ENCODE results near the gene MSLN. TPM values are rescaled to one million over a fixed set of nuclear protein-coding genes. Genes with fewer than 3 reads are reported as not detected.

Gene MSLN
- total and polyA plus RNA-seq, 2 of the 8 experiments (the other 6 are each of a cell fraction or from before 2014, with no cell fraction given): 0.28 to 0.50 TPM

DNA sequence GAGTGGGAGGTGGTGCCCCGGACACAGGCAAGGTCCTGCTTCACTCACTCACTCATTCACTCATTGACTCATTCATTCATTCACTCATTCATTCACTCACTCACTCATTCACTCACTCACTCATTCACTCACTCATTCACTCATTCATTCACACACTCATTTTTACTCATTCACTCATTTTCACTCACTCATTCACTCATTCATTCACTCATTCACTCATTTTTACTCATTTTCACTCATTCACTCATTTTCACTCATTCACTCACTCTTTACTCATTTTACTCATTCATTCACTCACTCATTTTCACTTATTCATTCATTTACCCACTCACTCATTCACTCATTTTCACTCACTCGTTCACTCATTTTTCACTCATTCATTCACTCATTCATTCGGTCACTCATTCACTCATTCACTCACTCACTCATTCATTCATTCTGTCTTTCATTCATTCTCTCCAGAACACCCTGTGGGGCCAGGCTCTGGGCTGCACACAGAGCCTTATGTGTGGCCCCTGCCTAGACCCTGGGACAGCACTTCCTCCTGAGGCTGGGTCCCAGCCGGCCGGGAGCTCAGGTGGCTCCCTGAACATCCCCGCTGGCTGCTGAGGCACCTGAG is 18.5 kb downstream of the MSLN start (continued):
- TF ChIP-seq, protein P1, sequence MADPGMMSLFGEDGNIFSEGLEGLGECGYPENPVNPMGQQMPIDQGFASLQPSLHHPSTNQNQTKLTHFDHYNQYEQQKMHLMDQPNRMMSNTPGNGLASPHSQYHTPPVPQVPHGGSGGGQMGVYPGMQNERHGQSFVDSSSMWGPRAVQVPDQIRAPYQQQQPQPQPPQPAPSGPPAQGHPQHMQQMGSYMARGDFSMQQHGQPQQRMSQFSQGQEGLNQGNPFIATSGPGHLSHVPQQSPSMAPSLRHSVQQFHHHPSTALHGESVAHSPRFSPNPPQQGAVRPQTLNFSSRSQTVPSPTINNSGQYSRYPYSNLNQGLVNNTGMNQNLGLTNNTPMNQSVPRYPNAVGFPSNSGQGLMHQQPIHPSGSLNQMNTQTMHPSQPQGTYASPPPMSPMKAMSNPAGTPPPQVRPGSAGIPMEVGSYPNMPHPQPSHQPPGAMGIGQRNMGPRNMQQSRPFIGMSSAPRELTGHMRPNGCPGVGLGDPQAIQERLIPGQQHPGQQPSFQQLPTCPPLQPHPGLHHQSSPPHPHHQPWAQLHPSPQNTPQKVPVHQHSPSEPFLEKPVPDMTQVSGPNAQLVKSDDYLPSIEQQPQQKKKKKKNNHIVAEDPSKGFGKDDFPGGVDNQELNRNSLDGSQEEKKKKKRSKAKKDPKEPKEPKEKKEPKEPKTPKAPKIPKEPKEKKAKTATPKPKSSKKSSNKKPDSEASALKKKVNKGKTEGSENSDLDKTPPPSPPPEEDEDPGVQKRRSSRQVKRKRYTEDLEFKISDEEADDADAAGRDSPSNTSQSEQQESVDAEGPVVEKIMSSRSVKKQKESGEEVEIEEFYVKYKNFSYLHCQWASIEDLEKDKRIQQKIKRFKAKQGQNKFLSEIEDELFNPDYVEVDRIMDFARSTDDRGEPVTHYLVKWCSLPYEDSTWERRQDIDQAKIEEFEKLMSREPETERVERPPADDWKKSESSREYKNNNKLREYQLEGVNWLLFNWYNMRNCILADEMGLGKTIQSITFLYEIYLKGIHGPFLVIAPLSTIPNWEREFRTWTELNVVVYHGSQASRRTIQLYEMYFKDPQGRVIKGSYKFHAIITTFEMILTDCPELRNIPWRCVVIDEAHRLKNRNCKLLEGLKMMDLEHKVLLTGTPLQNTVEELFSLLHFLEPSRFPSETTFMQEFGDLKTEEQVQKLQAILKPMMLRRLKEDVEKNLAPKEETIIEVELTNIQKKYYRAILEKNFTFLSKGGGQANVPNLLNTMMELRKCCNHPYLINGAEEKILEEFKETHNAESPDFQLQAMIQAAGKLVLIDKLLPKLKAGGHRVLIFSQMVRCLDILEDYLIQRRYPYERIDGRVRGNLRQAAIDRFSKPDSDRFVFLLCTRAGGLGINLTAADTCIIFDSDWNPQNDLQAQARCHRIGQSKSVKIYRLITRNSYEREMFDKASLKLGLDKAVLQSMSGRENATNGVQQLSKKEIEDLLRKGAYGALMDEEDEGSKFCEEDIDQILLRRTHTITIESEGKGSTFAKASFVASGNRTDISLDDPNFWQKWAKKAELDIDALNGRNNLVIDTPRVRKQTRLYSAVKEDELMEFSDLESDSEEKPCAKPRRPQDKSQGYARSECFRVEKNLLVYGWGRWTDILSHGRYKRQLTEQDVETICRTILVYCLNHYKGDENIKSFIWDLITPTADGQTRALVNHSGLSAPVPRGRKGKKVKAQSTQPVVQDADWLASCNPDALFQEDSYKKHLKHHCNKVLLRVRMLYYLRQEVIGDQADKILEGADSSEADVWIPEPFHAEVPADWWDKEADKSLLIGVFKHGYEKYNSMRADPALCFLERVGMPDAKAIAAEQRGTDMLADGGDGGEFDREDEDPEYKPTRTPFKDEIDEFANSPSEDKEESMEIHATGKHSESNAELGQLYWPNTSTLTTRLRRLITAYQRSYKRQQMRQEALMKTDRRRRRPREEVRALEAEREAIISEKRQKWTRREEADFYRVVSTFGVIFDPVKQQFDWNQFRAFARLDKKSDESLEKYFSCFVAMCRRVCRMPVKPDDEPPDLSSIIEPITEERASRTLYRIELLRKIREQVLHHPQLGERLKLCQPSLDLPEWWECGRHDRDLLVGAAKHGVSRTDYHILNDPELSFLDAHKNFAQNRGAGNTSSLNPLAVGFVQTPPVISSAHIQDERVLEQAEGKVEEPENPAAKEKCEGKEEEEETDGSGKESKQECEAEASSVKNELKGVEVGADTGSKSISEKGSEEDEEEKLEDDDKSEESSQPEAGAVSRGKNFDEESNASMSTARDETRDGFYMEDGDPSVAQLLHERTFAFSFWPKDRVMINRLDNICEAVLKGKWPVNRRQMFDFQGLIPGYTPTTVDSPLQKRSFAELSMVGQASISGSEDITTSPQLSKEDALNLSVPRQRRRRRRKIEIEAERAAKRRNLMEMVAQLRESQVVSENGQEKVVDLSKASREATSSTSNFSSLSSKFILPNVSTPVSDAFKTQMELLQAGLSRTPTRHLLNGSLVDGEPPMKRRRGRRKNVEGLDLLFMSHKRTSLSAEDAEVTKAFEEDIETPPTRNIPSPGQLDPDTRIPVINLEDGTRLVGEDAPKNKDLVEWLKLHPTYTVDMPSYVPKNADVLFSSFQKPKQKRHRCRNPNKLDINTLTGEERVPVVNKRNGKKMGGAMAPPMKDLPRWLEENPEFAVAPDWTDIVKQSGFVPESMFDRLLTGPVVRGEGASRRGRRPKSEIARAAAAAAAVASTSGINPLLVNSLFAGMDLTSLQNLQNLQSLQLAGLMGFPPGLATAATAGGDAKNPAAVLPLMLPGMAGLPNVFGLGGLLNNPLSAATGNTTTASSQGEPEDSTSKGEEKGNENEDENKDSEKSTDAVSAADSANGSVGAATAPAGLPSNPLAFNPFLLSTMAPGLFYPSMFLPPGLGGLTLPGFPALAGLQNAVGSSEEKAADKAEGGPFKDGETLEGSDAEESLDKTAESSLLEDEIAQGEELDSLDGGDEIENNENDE (IDR thresholded peaks at IDR 0.05; ENCODE audit: insufficient replicate concordance, low read length): no peak
- TF ChIP-seq MAFK (IDR thresholded peaks at IDR 0.05; ENCODE audit: low read depth, low read length) (no peak), HDAC2 (IDR thresholded peaks at IDR 0.05; ENCODE audit: borderline replicate concordance in 1 of 2, low read depth in 2 of 2, low read length in 2 of 2) (no peak), TEAD4 (IDR thresholded peaks at IDR 0.05; ENCODE audit: low read depth, low read length) (no peak), RAD21 (IDR thresholded peaks at IDR 0.05 in 1 of 2, conservative IDR thresholded peaks at IDR 0.05 in 1 of 2; ENCODE audit: low read depth in 2 of 2, low read length in 2 of 2) (no peak), TAF7 (optimal IDR thresholded peaks at IDR 0.05; ENCODE audit: borderline replicate concordance, low read depth, low read length) (no peak), JUN (IDR thresholded peaks at IDR 0.05; ENCODE audit: low read depth, low read length) (no peak)
